ENCODE data around the gene SEMA4D. TPM values are rescaled to one million over a fixed set of nuclear protein-coding genes. Genes with fewer than 3 reads are reported as not detected.
A peak's percentile ranks its signal among the peaks of the same experiment; 100 is the strongest.

SEMA4D gene
- total RNA-seq, 1 donor from 2014 or later: 79.7 TPM

DNA sequence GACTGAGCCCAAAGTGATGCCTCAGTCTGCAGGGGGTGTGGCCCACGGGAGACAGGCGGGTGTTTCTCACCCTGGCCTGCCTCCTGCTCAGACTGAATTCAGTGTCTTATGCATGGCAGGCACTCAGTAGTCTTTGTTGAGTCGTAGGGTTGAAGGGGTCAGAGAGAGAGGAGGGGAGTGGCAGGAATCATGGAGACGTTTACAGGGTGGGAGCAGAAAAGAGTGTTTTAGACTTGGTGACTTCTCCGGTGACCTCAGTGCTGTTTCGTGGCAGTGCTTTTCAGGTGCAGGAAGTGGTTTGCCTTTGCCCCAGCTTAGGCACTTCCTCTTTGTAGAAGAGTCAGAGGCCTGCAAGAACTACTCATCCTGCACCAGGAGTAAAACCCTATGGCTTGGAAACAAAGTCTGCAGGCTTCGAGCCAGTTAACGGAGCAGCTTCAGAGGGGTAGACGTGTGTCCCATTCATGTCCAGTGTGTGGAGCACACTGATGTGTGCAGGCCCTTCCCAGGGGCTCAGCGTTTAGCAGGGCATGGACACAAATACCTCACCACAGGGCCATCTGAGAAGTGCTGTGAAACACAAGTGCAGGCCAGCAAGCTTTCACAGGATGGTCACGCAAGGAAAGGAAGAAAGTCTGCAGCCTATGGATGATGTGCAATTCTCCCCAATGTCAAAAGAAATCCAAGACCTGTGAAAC is 24.5 kb upstream of the SEMA4D start:
- Mint-ChIP-seq H3K27ac (peak overlapping the region; percentile 96), H3K4me3 (peak overlapping the region; percentile 78), H3K27me3 (no peaks in the 10 kb centered on the region), H3K36me3 (ENCODE audit: low read depth) (no peaks in the 10 kb centered on the region), H3K9me3 (peaks cover 3% of the 10 kb centered on the region), H3K4me1 (peaks cover 85% of the 10 kb centered on the region)
- POLR2A ChIA-PET: interaction anchor here (0.6 to 3.2 kb wide), 17 partner anchors 10 to 212 kb away, joined by 3 to 17 read pairs (median 4); partner anchors contain the start of genes CKS2 and SECISBP2
- CTCF ChIA-PET: interaction anchor here (0.9 to 2.1 kb wide), 4 partner anchors 12 to 104 kb away, joined by 3 to 21 read pairs (median 7); no protein-coding TSS in a partner anchor
- ATAC-seq (ENCODE audit: low read depth): peak; percentile 93
- TF ChIP-seq, protein P1, sequence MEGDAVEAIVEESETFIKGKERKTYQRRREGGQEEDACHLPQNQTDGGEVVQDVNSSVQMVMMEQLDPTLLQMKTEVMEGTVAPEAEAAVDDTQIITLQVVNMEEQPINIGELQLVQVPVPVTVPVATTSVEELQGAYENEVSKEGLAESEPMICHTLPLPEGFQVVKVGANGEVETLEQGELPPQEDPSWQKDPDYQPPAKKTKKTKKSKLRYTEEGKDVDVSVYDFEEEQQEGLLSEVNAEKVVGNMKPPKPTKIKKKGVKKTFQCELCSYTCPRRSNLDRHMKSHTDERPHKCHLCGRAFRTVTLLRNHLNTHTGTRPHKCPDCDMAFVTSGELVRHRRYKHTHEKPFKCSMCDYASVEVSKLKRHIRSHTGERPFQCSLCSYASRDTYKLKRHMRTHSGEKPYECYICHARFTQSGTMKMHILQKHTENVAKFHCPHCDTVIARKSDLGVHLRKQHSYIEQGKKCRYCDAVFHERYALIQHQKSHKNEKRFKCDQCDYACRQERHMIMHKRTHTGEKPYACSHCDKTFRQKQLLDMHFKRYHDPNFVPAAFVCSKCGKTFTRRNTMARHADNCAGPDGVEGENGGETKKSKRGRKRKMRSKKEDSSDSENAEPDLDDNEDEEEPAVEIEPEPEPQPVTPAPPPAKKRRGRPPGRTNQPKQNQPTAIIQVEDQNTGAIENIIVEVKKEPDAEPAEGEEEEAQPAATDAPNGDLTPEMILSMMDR (IDR thresholded peaks at IDR 0.05): no peak
- intact Hi-C loops (cut with micrococcal nuclease): loop anchor here (1.0 to 2.0 kb wide), 8 partner anchors 13 to 204 kb away; partner anchors contain the start of gene SECISBP2
- DNase-seq: peak; percentile 49

DNA sequence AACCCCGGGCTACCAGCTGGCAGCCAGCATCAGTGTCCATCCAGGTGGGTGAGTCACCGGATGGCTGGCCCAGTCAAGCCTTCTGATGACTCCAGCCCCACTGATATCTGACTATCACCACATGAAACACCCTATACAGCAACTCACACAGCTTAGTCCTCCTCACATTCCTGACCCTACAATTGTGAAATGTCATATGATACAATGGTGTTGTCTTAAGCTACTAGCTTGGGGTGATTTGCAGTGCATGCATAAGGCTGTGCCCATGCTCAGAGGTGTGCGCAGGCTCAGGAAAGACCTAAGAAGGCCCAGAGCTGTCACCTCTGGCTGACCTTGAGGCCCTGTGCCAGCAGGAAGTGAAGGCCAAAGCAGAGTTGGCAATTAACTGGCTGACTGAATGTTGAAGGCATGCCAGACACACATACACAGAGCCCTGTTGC is 21.5 kb upstream of the SEMA4D start:
- no peak for DNase-seq
- H3K4me3 Mint-ChIP-seq: no peak overlapping the region
- TF ChIP-seq, protein P1 (IDR thresholded peaks at IDR 0.05): no peak
- H3K36me3 Mint-ChIP-seq (ENCODE audit: low read depth): no peaks in the 10 kb centered on the region
- CTCF ChIA-PET: interaction anchor here (1.0 to 2.2 kb wide), 2 partner anchors 30 to 90 kb away, joined by 3 to 8 read pairs; no protein-coding TSS in a partner anchor
- intact Hi-C loops (cut with micrococcal nuclease): no loop called here
- peaks cover 67% of the 10 kb centered on the region for H3K4me1 Mint-ChIP-seq
- H3K27me3 Mint-ChIP-seq: no peaks in the 10 kb centered on the region
- ATAC-seq (ENCODE audit: low read depth): no peak
- POLR2A ChIA-PET: interaction anchor here (1.9 kb wide), 2 partner anchors 9 to 17 kb away, joined by 4 to 7 read pairs; no protein-coding TSS in a partner anchor
- H3K27ac Mint-ChIP-seq: no peak overlapping the region
- no peaks in the 10 kb centered on the region for H3K9me3 Mint-ChIP-seq

DNA sequence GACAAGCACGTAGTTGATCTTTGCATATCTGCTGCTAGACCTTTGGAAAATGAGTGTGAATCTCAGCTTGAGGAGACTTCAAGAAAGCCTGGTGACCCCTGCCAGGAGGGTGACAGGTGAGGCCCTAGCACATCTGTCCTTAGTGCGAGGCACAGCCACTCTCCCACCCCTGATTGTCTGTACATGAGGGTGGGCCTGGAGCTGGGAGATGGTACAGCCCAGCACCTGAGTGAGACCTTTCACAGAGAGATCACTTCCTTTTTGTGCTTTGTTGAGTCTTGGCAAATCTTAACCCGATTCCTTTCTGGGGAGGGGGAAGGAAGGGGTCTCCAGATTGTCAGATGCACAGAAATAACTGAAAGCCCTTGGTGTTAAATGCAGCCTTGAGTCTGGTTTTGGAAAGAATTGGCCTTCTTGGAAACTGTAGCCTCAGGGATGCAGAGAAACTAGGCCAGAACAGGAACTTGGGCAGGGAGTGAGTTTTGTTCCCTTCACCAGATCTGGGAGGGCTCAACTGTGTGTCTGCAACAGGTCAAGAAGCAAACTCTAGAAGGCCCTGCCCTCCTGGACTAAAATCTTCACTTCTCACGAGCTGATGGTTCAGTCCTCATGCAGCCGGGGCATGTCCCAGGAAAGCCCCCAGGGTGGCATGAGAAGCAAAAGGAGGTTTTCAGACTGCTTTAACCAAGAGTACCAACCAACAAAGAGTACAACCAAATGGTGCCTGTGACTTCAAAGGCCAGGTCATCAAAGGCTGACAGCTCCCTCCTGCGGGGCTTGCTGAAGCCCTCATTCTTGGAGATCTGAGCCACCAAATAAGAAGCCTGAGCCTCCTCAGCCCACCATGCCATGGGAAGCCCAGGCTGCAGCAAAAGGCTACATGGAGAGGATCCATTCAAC is 20.8 kb upstream of the SEMA4D start:
- TF ChIP-seq, protein P1 (IDR thresholded peaks at IDR 0.05): no peak
- ChIA-PET CTCF (interaction anchor here (1.0 to 2.2 kb wide), 2 partner anchors 31 to 90 kb away, joined by 3 to 8 read pairs; no protein-coding TSS in a partner anchor), POLR2A (interaction anchor here (1.9 kb wide), 1 partner anchor 8 kb away, joined by 7 read pairs; no protein-coding TSS in a partner anchor)
- H3K27ac Mint-ChIP-seq: peak overlapping the region; percentile 76
- intact Hi-C loops (cut with micrococcal nuclease): no loop called here
- no peaks in the 10 kb centered on the region for H3K36me3 Mint-ChIP-seq (ENCODE audit: low read depth)
- ATAC-seq (ENCODE audit: low read depth) (no peak), DNase-seq (no peak)
- peaks cover 60% of the 10 kb centered on the region for H3K4me1 Mint-ChIP-seq
- H3K9me3 Mint-ChIP-seq: no peaks in the 10 kb centered on the region
- H3K4me3 Mint-ChIP-seq: no peak overlapping the region
- no peaks in the 10 kb centered on the region for H3K27me3 Mint-ChIP-seq

DNA sequence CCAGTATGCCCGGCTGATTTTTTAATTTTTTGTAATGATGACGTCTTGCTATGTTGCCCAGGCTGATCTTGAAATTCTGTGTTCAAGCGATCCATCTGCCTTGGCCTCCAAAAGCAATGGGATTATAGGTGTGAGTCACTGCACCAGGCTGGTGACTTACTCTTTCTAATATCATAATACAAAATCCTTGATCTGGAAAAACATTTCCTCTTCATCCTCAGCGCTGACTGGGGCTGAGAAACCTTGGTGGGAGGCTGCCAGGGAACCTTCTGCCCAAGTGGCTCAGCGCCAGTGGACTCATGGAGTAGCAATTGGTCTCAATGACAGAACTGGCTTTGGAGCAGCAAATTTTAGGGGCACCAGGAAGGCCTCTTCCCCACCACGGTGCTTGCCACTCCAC is 17.5 kb upstream of the SEMA4D start:
- POLR2A ChIA-PET: no interaction called here
- TF ChIP-seq, protein P1 (IDR thresholded peaks at IDR 0.05): no peak

More for the DNA sequence above, 17.5 kb upstream of the SEMA4D start:
- Mint-ChIP-seq H3K27ac (no peak overlapping the region), H3K4me1 (peaks cover 42% of the 10 kb centered on the region), H3K4me3 (no peak overlapping the region), H3K9me3 (no peaks in the 10 kb centered on the region), H3K36me3 (ENCODE audit: low read depth) (no peaks in the 10 kb centered on the region), H3K27me3 (no peaks in the 10 kb centered on the region)
- DNase-seq (no peak), ATAC-seq (ENCODE audit: low read depth) (no peak)
- intact Hi-C loops (cut with micrococcal nuclease): no loop called here
- CTCF ChIA-PET: no interaction called here

All from activated B cell treated with CpG ODN at 0.5 μM for 24 hours (primary cell).